Activated gamma-delta T cell treated with anti-CD3 and anti-CD28 coated beads, Interleukin-2, amount 50 U/mL, for 16 hours (primary cell): ENCODE measurements around the gene SLC25A5.
"Not testable (repeated sequence)": the region's sequence is repeated elsewhere in the genome, so short reads cannot be mapped to it uniquely, and the experiment has no call there.

Experiments used
- DNase-seq: peaks from one replicate; pipeline ENCODE4 v3.0.0-alpha.2; 2020; ENCODE audit warnings: low read depth

The SLC25A5 gene

DNA sequence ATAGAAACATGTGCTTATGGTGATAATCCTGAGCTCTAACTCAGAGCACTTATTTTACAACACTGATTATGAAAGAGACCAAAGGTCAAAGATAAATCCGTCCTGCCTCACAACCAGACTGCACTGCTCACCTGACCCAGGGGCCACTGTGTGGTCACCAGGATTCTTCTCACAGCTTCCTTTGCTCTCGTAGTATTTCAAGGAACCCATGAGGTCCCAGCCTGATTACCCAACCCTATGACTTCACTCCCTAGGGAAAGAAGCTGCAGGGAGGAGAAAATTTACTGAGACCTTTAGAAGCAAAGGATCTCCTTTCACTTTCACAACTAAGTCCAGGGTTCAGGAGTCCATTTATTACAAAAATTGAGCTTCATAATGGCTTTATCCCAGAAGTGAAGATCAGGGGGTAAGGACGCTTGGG is 9.6 kb downstream of the SLC25A5 start:
- DNase-seq: no peak

DNA sequence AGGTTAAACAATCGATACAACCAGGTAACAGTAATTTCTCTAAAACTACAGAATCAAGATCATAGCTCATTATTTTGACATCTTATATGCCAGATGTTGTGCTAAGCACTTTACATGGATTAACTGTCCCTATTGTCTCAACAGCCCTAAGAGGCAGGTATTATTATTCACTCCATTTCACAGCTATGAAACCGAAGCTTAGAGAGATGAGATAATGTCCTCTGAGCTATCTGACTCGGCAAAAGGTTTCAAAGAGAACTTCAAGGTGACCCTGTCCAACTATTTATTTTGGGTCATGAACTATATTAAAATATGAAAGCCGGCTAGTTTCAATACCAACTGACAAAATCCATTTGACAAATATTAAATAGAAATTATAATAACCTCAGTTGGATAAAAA is 10.3 kb downstream of the SLC25A5 start:
- DNase-seq: no peak

DNA sequence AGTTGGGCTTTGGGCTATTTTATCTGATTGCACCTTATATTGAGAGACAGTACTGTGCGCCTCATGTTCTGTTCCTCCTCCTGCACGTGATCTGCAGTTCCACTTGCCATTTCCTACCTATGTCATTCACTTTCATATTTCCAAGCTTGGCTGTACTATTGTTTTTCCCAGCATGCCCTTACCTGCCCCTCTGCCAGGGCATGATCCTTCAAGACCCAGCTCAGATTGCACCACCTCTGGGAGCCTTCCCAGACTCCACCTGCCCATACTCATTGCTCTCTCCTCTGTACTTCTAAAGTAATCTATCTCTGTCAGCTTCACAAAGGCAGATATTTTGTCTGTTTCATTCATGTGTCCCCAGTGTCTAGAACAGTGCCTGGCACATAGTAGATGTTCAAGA is 11.6 kb downstream of the SLC25A5 start:
- DNase-seq: no peak

DNA sequence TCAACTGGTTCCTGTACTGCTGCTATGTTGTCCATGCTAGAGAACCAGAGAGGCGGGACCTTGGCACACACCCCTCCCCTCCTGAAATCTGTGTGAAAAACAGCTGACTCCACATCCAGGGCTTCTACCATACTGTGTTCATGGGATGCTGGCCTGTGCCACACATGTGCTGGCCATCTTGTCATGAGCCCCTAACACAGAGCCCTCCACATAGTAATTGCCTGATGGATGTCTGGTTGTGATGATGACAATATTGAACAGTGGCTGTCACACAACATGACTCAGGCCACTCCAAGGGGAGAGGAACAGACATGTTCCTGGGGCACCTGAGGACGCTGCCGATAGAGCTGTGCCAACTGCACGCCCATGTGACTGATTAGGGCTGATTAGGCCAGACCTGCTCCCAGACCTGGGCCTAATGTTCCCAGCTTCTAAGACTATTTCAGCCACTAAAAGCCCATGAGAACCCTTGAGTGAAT is 13.1 kb downstream of the SLC25A5 start:
- DNase-seq: no peak

DNA sequence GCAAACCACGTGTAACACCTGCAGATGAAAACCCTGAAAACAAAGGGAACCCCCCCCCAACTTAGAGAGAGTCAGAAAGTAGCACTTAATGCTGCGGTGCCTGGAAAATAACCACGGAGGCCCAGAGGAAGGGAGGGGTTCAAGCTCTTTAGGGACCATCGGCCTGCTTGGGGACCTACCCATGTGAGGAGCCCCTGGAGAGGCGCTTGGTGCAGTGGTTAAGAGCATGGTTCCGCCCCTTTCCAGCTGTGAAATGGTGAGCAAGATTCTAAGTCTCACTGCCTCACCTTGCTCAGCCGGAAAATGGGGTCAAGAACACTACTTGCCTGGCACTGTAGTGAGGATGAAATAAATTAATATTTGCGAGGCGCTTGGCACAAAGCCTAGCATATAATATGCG is 13.8 kb downstream of the SLC25A5 start:
- DNase-seq: no peak

DNA sequence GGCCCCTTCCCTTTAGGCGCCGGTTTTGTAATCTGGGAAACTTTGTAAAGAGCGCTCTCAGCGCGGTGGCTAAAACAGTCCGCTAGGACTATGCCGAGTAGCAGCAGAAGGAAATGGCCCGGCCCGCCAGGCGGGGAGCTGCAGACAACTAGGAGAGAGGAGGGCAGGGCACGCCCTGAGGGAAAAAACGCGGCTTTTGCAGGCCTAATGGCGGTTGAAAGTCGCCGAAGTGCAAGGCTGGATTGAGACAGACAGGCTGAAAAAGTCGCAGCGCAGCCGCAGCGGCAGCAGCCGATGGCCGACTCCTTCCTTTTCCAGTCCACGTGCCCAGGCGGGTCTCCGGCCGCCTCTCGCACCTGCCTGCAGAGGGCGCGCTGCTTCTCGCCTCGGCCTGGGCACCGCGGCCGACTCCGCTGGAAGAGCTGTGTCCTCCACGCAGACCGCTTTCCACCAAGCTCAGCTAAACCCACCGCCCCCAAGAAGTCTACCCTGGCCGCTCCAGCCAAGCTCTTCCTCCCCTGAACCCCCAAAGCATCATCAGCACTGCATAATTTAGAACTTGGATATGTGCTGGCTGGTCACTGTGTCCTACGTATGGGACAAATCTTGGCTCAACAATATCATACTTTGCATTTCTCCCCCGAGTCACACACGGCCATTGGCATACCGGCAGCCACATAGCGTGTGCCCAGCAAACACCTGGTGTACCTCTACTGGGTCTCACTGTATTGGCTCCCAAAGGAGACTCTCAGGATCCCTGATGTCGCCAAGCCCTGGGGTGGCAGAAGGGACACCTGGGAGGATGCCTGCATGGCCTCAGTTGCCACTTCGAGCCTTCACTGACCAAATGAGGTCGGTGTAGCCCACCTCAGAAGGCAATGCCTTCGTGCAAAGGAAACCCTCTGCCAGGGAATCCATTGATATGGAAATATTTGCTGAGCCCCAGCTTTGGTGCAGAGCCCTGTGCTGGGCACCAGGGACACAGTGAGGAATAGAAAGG is 14.5 kb downstream of the SLC25A5 start:
- peak; percentile 24 for DNase-seq

DNA sequence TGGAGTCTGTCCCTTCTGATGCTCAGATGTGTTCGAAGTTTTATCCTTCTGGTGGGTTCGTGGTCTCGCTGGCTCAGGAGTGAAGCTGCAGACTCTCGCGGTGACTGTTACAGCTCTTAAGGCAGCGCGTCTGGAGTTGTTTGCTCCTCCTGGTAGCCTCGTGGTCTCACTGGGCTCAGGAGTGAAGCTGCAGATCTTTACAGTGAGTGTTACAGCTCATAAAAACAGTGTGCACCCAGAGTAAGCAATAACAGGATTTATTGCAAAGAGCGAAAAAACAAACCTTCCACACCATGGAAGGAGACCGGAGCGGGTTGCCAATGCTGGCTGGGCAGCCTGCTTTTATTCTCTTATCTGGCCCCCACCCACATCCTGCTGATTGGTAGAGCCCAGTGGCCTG is 18.5 kb downstream of the SLC25A5 start:
- no peak for DNase-seq

DNA sequence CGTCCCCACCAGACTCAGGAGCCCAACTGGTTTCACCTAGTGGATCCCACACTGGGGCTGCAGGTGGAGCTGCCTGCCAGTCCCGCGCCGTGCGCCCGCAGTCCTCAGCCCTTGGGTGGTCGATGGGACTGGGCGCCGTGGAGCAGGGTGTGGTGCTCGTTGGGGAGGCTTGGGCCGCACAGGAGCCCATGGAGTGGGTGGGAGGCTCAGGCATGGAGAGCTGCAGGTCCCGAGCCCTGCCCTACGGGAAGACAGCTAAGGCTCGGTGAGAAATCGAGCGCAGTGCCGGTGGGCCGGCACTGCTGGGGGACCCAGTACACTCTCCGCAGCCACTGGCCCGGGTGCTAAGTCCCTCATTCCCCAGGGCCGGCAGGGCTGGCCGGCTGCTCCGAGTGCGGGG is 19.5 kb downstream of the SLC25A5 start:
- DNase-seq: not testable (repeated sequence)

DNA sequence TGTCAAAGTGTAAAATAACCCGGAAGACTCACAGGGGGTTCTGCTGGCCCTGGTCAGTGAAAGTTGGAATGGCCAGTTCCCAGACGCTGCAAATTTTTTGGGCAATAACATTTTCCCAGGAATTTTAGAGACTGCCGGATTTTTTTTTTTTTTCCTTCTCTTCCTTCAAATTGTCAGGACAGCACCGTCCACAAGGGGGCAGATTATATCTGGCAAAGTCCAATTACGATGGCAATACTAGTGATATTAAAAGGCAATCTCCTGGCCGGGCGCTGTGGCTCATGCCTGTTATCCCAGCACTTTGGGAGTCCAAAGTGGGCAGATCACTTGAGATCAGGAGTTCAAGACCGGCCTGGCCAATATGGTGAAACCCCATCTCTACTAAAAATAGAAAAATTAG is 20.5 kb downstream of the SLC25A5 start:
- no peak for DNase-seq

DNA sequence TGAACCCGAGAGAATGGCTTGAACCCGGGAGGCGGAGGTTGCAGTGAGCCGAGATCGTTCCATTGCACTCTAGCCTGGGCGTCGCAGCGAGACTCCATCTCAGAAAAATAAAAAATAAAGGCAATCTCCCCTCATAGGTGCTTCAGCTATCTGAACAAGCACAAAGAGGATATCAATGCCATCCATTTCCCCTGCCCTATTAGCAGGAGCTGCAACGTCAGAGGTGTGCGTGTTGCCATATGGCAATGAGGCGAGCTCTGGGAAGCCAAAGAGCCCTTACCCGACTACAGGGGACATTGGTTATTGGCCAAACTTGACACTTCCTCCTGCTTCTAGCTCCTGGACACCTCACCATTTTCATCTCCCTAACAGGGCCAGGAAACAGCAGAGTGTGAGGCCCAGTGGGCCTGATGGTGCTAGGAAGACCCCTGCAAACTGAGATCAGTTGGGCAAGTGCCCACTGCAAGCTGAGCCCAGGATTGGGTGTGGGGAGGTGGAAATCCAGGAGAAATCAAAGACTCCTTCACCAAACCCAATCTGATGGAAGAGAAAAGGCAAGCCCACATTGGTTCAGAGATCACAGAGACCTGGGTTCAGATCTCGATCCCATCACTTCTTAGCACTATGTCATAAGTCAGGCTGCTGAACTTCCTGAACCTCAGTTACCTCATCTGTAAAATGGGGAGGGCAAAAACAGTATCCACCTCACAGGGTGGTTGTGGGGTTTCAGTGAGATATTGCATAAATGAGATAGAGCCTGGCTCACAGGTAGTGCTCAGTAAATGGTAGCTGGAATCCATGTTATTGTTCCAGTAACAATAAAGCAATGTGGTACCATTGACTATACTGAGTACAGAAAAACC is 21.2 kb downstream of the SLC25A5 start:
- DNase-seq: no peak

DNA sequence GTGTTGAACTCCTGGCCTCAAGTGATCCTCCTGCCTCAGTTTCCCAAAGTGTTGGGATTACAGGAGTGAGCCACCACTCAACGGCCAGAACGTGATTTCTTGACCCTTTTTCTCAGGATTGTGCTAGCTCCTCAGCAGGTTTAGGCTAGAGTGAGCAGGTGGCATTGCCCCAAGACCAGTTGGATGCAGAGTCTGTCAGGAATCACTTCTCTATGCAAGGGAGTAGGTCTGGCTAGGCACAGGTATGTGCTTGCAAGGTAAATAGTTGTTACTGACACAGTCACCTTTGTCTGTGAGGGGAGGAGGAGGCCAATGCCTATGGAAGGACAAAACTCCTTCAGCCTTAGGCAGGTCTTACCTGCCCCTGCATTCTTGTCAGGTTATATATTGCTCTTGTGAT is 24.2 kb downstream of the SLC25A5 start:
- DNase-seq: no peak

DNA sequence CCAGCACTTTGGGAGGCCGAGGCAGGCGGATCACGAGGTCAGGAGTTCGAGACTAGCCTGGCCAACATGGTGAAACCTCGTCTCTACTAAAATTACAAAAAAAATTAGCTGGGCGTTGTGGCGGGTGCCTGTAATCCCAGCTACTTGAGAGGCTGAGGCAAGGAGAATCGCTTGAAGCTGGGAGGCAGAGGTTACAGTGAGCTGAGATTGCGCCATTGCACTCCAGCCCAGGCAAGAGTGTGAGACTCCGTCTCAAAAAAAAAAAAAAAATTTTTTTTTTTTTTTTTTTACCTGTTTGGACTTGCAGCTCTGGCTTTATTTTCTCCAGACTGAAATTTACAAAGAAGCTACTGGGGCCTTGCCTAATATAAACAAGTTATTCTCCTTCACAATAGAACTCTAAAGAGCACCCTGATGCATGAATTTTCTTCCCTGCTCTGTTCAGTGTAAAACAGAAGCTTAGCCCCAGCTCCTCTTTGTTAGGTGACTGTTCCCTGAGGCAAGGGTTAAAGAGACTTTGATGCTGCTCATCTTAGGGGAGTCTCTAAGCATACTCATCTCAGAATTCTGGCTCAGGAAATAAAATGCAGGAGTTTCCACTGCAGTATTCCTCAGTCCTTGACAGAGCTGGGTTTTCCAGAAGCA is 25.7 kb downstream of the SLC25A5 start:
- not testable (repeated sequence) for DNase-seq

DNA sequence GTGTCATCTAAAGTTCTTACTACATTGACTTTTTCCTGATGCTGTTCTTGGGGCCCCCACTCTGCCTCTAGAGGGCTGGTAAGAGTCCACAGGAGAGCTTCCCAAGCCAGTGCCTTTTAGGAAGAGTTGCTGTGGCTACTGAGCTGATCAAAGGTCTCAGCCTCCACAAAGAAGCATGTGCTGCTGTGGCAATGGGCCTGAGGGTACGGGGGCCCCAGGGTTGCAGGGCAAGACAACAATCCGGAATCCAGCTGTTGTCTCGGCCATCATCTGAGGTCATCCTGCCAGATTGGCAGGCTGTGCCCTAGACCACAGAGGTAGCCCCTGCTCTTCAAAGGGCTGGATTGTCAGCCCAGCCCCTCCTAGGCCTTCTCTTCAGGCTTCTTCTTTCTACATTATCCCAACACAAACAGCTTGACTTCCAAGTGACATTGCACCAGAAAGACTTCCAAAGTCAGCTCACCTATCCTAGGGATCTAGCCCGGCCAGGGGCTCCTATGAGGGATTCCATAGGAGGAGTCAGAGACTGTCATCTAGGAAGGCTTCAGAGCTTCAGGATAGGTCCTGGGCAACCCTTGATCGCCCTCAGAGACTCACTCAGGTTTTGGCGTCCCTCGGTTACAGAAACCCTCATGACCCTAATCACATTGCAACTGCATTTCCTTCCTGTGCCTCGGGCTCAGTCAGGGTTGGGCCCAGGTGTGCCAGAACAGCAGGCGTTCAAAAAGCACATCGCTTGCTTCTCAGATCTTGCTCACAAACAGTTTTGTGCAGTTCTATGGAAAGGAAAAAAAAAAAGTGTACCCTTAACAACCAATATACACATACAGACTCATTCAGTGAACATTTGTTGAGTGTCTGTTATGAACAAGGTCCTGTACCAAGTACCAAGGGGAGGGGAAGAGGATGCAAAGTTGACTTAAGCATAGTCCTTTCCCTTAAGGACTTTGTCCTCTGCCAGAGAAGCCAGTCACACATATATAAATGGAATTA is 27.8 kb downstream of the SLC25A5 start:
- no peak for DNase-seq

DNA sequence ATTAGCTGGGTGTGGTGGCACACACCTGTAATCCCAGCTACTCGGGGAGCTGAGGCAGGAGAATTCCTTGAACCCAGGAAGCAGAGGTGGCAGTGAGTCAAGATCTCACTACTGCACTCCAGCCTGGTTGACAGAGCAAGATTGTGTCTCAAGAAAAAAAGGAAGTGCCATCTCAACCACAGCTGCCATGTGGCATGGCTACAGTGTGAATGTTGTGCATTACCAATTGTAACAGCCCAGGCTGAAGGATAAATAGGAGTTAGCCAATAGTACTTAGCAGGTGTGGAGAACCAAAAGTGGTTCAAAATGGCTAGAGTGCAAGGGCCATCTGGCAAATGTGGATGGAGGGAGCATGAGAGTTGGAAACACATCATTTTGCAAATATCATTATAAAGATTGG is 28.9 kb downstream of the SLC25A5 start:
- no peak for DNase-seq

DNA sequence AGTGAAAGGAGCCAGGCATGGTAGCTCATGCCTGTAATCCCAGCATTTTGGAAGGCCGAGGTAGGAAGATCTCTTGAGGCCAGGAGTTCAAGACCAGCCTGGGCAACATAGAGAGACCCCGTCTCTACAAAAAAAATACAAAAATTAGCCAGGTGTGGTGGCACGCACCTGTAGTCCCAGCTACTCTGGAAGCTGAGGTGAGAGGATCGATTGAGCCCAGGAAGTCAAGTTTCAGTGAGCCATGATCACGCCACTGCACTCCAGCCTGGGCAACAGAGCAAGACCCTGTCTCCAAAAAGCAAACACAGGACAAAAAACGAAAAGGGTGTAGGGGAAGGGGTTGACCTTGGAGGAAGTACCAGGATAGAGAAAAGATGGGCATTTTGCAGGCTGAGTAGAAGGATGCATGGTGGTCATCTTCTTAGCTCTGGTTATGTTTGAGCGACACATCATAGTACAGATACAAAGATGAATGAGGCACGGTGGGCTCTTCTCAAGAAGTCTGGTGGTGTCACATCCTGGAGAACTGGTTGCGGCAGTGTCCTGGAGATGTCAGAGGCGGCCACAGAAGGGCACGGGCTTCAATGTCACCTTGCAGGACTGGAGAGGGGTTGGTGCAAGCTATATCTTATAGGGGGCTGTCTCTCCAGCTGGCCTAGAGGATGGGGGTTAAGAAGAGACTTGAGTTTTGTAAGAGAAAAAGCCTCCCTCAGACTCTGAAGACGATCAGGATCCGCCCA is 32.0 kb downstream of the SLC25A5 start:
- no peak for DNase-seq

DNA sequence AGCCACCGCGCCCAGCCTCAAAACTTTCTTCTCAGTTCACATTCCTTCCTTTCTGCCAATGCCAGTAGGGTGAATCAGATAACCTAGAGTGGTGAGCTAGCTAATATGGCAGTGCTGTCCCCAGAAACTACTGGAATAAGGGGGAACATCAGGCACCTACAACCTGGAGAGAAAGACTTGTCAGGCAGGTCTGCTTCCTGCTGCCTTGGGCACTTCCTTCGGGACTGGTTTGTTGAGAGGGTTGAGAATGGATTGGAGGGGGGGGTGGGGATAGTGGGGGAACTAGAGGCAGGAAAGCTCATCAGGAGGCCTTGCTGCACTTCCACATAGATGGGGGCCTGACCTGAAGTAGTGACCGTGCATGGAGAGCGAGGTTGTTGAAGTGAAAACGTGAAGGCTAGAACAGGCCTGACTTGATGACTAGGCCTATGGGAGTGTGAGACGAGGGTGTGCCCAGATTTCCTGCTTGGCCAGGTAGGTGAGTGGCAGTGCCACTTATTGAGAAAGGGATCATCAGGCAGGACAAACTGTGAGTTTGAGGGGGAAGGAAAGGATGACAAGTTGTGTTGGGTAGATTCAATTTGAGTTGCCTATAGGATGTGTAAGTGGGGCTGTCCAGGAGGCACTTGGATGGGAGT is 33.4 kb downstream of the SLC25A5 start:
- DNase-seq: no peak

DNA sequence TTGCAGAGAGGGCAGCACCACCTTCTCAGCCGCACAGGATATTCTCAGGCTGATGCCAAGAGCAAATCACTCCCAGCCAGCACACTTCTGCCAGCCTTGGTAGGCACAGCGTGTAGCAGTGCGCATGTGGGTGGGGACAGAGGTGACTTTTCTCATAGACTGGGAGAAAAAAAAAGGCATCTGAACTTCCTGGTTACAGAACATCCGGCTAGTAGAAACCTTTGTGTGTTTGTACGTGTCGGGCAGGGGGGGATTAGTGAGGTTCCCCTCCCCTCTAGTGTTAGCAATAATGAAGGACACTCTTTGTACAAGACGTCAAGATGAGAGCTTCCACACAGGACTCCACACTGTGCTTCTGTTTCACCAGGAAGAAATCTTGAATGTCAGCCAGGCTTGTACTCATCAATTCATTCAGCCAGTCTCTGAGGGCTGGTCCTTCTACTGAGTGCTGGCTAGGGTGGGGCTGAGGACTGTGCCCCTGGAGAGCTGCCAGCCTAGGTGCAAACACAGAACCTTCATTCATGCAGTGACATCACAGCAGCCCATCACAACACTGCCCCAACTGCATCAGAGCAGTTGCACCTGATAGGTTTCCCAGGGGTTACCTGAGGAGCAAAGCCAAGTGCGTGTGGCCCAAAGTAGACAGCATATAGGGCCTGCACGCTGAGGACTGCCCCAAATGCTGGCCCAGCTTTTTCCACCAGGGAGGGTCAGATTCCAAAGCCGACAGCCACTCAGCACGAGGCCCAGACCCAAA is 34.7 kb downstream of the SLC25A5 start:
- DNase-seq: no peak

DNA sequence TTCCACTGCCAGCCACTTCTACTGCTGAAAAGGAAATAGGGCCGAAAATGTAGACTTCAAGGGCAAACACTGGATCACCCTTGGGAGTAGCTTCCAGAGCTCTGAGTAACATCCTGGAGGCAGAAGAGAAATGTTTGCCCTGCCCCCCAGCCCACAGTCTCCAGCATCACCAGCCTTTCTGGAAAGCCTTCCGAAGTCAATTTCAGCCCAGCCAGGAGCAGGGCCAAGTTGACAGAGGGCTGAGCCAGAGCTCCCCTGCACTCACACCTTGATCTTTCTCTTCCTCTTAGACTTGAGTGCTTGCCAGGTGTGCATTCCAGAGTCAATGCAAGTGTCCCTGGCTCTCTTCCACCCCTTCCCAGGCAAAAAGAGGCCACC is 35.2 kb downstream of the SLC25A5 start:
- DNase-seq: no peak

DNA sequence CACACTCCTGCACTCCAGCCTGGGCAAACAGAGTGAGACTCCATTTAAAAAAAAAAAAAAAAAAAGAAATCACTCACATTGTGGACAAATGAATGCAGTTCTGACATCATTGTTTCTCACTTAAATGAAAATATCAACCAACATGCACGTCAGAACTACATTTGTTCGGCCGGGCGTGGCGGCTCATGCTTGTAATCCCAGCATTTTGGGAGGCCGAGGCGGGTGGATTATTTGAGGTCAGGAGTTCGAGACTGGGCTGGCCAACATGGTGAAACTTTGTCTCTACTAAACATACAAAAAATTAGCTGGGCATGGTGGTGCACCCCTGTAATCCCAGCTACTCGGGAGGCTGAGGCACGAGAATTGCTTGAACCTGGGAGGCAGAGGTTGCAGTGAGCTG is 36.9 kb downstream of the SLC25A5 start:
- DNase-seq: not testable (repeated sequence)
